Gastroesophageal sphincter (tissue), 4 donors: ENCODE data around the gene ZCWPW2. TPM values are rescaled to one million over a fixed set of nuclear protein-coding genes. Genes with fewer than 3 reads are reported as not detected.
A peak's percentile ranks its signal among the peaks of the same experiment; 100 is the strongest.

Source experiments
- ATAC-seq: fragments of 150-250 bp; one replicate; pipeline ENCODE4 v1.9.1; 2016; ENCODE audit warnings: mild to moderate bottlenecking, moderate library complexity
- H3K27ac ChIP-seq, 4 donors: fragments of 200-600 bp; sonication (generic) in 3 of 4; 1 replicate in 3 of 4; 2 replicates in 1 of 4; pipeline ENCODE4 v1.5.1; 2016 to 2019
- H3K27me3 ChIP-seq: fragments of 200-600 bp; sonication (generic); one replicate; pipeline ENCODE4 v1.5.1; 2019
- H3K36me3 ChIP-seq, 2 donors: fragments of 200-600 bp; sonication (generic); one replicate each; pipeline ENCODE4 v1.5.1; 2019; ENCODE audit warnings: control low read depth in 1 of 2
- H3K4me1 ChIP-seq, 3 donors: fragments of 200-600 bp; sonication (generic); 1 replicate in 2 of 3; 2 replicates in 1 of 3; pipeline ENCODE4 v1.5.1; 2016 to 2019; ENCODE audit warnings: control low read depth in 2 of 3
- H3K4me3 ChIP-seq, 2 donors: fragments of 200-600 bp; sonication (generic); one replicate each; pipeline ENCODE4 v1.5.1; 2019; ENCODE audit warnings: mild to moderate bottlenecking in 1 of 2, moderate library complexity in 1 of 2
- H3K9me3 ChIP-seq, 3 donors: fragments of 200-600 bp; sonication (generic); one replicate each; pipeline ENCODE4 v1.5.1; 2017 to 2019; ENCODE audit warnings: control low read depth in 2 of 3
- CTCF ChIP-seq, 4 experiments: fragments of 200-600 bp in 2 of 4; fragments of 450-650 bp in 2 of 4; sonication (generic) in 1 of 4; IDR thresholded peaks; one replicate each; pipeline ENCODE4 v1.5.1; 2017 to 2019; ENCODE audit warnings: antibody characterized with exemption in 4 of 4, mild to moderate bottlenecking in 2 of 4, moderate library complexity in 2 of 4
- EP300 ChIP-seq: sonication (generic); formaldehyde crosslinking; IDR thresholded peaks from one replicate; pipeline ENCODE4 v1.6.1; 2017; ENCODE audit warnings: antibody characterized with exemption, mild to moderate bottlenecking
- POLR2A ChIP-seq, 2 donors: fragments of 450-650 bp; IDR thresholded peaks; one replicate each; pipeline ENCODE4 v1.6.1; 2017; ENCODE audit warnings: antibody characterized with exemption in 2 of 2, mild to moderate bottlenecking in 2 of 2, moderate library complexity in 1 of 2
- POLR2AphosphoS5 ChIP-seq: sonication (generic); formaldehyde crosslinking; IDR thresholded peaks from one replicate; pipeline ENCODE4 v1.6.1; 2017; ENCODE audit warnings: antibody characterized with exemption
- WGBS, 2 donors: methylation state at CpG; one replicate each; pipeline ENCODE4 v1.1.5; 2018; ENCODE audit warnings: low coverage in 1 of 2; 5-methylcytosine and 5-hydroxymethylcytosine counted together
- total RNA-seq, 4 donors: library from RNA; depleted of rRNA; stranded (reverse); fragments of >200 nt; gene quantifications; one replicate each; pipeline ENCODE4 v1.1.0, GENCODE V29; 2016

Gene ZCWPW2
- total RNA-seq, 4 donors from 2014 or later: 0.99 to 9.8 (median 1.1) TPM

GRCh38 chr3:28476194-28476593, 127.7 kb downstream of the ZCWPW2 start:
- ATAC-seq: no peak
- Histone ChIP-seq H3K9me3 (peaks cover 0 to 9% (median 0%) of the 10 kb centered on the region in 3 donors), H3K36me3 (no peaks in the 10 kb centered on the region), H3K27ac (no peak overlapping the region), H3K4me3 (no peak overlapping the region), H3K27me3 (no peaks in the 10 kb centered on the region), H3K4me1 (no peaks in the 10 kb centered on the region)
- TF ChIP-seq CTCF (IDR thresholded peaks at IDR 0.05): peak; percentile 35 to 62 (median 50)
- TF ChIP-seq POLR2AphosphoS5: no peak

- Histone ChIP-seq H3K27ac (no peak overlapping the region), H3K4me1 (no peaks in the 10 kb centered on the region), H3K27me3 (no peaks in the 10 kb centered on the region), H3K9me3 (peaks cover 0 to 6% (median 0%) of the 10 kb centered on the region in 3 donors), H3K4me3 (no peak overlapping the region), H3K36me3 (no peaks in the 10 kb centered on the region)
- ATAC-seq: no peak
- TF ChIP-seq POLR2AphosphoS5: no peak
- no peak for TF ChIP-seq CTCF (IDR thresholded peaks at IDR 0.05)
- TF ChIP-seq EP300: no peak
- TF ChIP-seq POLR2A (IDR thresholded peaks at IDR 0.05): no peak
- WGBS, 2 donors: 73 to 78% methylated on average over 5 of the region's 5 CpGs
These were observed 128.2 kb downstream of the ZCWPW2 start for GRCh38 chr3:28476764-28477163.

GRCh38 chr3:28485164-28485563, 136.6 kb downstream of the ZCWPW2 start:
- no peak for TF ChIP-seq EP300
- TF ChIP-seq CTCF (IDR thresholded peaks at IDR 0.05): no peak
- H3K36me3 ChIP-seq: peaks cover 0 to 3% of the 10 kb centered on the region in 2 donors
- no peak overlapping the region for H3K27ac ChIP-seq
- H3K4me3 ChIP-seq: no peak overlapping the region
- no peak for ATAC-seq
- peaks cover 0 to 16% (median 2%) of the 10 kb centered on the region in 3 donors for H3K9me3 ChIP-seq
- no peaks in the 10 kb centered on the region for H3K4me1 ChIP-seq
- no peaks in the 10 kb centered on the region for H3K27me3 ChIP-seq

GRCh38 chr3:28495301-28495700, 146.8 kb downstream of the ZCWPW2 start:
- no peak overlapping the region for H3K4me3 ChIP-seq
- ATAC-seq: no peak

GRCh38 chr3:28502397-28502937, 153.9 kb downstream of the ZCWPW2 start:
- WGBS, 2 donors: 69 to 70% methylated on average over 5 to 6 of the region's 6 CpGs
- ATAC-seq: no peak
- Histone ChIP-seq H3K36me3 (no peaks in the 10 kb centered on the region), H3K4me3 (no peak overlapping the region), H3K9me3 (no peaks in the 10 kb centered on the region), H3K4me1 (no peaks in the 10 kb centered on the region), H3K27ac (no peak overlapping the region), H3K27me3 (no peaks in the 10 kb centered on the region)
- TF ChIP-seq EP300 (no peak), CTCF (IDR thresholded peaks at IDR 0.05) (no peak), POLR2AphosphoS5 (no peak), POLR2A (IDR thresholded peaks at IDR 0.05) (no peak)

More at GRCh38 chr3:28495301-28495700, 146.8 kb downstream of the ZCWPW2 start:
- H3K4me1 ChIP-seq: no peaks in the 10 kb centered on the region
- no peaks in the 10 kb centered on the region for H3K36me3 ChIP-seq
- H3K27me3 ChIP-seq: no peaks in the 10 kb centered on the region
- H3K9me3 ChIP-seq: no peaks in the 10 kb centered on the region
- no peak for TF ChIP-seq POLR2AphosphoS5
- no peak overlapping the region for H3K27ac ChIP-seq

GRCh38 chr3:28504976-28505375, 156.5 kb downstream of the ZCWPW2 start:
- Histone ChIP-seq H3K4me1 (no peaks in the 10 kb centered on the region), H3K27me3 (no peaks in the 10 kb centered on the region), H3K4me3 (no peak overlapping the region), H3K9me3 (no peaks in the 10 kb centered on the region), H3K27ac (no peak overlapping the region), H3K36me3 (no peaks in the 10 kb centered on the region)
- TF ChIP-seq POLR2A (IDR thresholded peaks at IDR 0.05): no peak
- no peak for TF ChIP-seq CTCF (IDR thresholded peaks at IDR 0.05)
- 0% methylated on average over 1 of the region's 1 CpG for WGBS, 2 donors
- ATAC-seq: no peak
